ENCODE results near the gene LCP1.

The LCP1 gene

GRCh38 chr13:46094478-46094877 lies 87.5 kb downstream of the LCP1 start:
- no peak for DNase-seq

GRCh38 chr13:46088821-46089562 lies 93.0 kb downstream of the LCP1 start:
- no peak for DNase-seq

DNA sequence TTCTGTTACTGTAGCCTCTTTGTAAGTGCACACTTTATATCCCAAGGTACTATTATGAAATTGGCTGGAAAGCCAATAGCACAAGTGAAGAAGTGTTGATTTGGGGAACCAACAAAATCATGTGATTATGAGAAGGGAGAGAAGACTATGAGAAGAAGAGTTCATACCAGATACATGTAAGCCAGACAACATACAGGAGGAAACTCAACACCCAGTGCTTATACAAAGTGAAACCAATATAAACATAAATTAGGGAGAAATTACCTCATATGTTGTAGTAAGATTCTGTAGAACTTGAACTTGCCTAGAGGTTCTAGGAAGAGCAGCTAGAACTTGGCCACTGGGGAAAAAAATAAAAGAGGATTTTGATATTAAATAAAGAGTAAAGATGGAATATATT lies 94.5 kb downstream of the LCP1 start:
- DNase-seq: no peak

DNA sequence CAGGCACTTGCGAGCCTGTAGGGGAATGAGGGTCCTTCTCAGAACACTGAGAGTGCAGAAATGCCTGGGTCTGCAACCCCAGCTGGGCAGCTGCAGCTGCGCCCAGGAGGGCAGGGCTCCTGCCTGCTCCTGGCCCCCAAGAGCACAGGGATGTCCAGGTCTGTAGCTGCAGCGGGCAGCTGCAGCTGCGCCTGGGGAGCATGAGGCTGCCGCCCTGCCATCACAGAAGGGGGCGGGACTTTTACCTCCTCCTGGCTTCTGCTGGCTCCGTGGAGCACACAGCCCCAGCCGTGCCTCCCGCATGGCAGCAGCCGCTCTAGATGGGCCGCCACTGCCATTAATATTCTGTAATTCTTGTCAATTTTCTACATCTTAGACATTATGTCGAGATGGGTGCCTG lies 95.0 kb downstream of the LCP1 start:
- no peak for DNase-seq

DNA sequence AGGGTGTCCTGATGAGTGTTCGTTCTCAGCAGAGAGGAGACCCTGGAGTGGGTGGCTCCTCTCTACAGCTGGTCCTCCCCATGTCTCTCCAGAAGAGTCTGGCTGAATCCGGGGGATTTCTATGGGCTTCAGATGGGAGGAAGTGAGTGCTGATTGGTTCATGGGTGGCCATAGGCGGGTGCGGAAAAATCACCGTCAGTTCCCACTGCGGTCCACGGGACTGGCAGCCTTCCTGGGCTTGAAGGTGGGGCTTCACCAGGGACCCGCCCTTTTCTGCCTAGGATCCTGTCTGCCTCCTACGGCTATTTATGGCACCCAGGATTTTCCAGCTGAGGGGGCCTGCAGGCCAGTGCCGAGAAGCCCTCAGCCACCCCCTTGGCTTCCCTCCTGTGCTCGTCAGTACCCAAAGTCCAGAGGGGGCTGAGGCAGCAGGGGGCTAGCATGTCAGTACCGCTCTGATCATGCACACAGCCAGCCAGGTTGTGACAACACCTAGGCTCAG lies 95.5 kb downstream of the LCP1 start:
- DNase-seq: no peak

DNA sequence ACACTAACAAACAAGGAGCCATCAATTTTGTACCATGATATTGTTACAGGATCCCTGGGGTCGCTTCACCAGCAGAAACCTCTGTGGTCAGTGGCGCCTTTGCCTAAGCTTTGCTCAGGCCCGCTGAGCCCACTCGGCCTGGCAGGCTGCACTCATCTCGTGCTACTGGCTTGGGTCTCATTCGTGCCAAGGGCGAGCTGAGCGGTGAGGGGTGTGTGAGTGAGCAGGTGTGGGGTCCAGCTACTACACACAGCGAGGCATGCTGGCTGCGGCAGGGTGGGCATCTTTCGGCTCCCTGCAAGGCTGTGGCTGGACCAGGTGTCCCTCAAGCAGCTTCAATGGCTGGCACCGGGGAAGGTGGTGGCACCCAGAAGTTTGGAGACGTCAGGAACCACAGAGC lies 96.2 kb downstream of the LCP1 start:
- no peak for DNase-seq

GRCh38 chr13:46082324-46082723 lies 99.7 kb downstream of the LCP1 start:
- no peak for DNase-seq

DNA sequence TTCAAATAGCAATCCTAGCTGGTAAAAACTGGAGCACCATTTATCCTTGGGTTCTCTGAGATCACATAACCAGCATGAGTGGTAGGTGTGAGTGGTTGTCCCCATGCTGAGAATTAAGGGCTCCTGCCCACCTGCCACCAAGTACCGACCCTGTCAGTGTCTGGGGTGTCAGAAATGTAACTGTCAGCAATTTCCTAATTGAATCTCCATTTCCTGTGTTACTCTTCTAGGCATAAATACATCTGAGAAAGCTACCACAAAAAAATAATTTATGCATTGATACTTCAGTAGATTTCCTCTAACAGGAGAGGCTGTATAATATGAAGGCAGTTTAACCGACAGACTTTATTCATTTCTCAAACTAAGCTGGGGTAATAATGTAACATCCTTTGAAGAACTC lies 102.2 kb downstream of the LCP1 start:
- no peak for DNase-seq

DNA sequence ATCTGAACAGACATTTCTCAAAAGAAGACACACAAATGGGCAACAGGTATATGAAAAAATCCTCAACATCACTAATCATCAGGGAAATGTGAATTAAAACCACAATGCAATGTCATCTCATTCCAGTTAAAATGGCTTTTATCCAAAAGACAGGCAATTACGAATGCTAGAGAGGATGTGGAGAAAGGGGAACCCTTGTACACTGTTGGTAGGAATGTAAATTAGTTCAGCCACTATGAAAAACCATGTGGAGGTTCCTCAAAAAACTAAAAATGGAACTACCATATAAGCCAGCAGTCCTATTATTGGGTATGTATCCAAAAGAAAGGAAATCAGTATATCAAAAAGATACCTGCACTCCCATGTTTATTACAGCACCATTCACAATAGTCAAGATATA lies 104.7 kb downstream of the LCP1 start:
- peak in 1 of 2 donors; percentile 55 for DNase-seq

DNA sequence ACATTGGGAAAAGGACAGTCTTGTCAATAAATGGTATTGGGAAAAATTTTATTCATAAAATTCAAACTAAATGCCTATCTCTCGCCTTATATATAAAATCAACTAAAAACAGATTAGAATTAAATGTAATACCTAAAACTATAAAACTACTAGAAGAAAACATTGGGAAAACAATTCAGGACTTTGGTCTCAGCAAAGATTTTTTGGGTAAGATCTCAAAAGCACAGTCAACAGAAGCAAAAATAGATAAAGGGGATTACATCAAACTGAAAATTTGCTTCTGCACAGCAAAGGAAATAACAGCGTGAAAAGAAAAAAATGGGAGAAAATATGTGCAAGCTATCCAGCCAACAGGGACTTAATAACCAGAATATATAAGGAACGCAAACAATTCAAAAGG lies 105.2 kb downstream of the LCP1 start:
- no peak for DNase-seq
